GM21786 (cell line): ENCODE data around the gene NFATC1.

Experiments
- ATAC-seq: cut with Tn5 transposase; IDR thresholded peaks from one replicate; pipeline ENCODE4 v1.9.1; 2021; ENCODE audit not compliant: unreplicated experiment

Gene NFATC1

DNA sequence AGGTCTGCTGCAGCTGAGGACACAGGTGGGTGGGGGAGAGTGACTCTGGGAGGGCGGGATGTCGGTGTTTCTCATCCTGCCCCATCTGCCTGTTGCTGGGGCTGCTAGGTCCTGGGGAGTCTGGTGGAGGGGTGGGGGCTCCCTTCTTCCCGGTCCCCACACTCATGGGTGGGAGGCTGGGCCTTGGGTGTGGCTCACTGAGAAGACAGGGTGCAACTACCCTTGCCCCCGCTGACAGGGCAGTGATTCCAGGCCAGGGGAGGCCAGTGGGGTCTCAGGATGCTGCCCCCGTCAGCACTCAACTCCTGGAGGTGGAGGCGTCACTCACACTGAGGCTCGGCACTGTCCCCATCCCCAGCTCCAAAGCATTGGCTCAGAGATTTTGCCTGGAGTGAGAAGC, 7.7 kb upstream of the NFATC1 start:
- no peak for ATAC-seq

DNA sequence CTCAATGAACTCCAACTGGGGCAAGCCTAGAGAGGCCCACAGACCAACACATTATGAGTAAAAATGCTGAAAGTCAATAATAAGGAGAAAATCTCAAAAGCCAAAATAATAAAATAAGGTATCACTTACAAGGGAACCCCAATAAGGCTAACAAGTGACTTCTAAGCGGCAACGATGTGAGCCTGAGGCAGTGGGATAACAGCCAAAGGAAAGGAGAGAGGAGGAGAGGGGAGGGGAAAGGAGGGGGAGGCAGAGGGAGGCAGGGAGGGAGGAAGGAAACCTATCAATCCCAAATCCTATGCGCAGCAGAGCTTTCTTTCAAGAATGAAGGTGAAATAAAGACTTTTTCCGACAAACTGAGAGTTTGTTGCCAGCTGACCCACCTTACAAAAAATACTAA, 6.0 kb upstream of the NFATC1 start:
- no peak for ATAC-seq

DNA sequence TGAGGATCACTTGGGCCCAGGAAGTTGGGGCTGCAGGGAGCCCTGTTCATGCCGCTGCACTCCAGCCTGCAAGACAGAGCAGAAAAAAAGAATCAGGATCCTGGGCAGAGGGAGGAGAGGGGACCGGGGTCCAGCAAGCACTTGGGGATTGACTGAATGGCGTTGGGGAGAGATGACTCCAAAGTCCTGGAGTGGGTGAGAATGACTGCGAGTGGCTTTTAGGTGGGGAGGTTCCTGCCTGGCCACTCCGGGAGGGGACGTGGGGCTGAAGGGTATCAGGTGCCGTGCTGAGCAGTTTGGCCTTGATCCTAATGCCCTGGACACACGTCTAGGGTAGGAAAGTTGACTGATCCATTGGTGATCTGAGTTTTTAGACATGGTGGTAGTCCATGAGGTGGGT, 3.5 kb upstream of the NFATC1 start:
- no peak for ATAC-seq

DNA sequence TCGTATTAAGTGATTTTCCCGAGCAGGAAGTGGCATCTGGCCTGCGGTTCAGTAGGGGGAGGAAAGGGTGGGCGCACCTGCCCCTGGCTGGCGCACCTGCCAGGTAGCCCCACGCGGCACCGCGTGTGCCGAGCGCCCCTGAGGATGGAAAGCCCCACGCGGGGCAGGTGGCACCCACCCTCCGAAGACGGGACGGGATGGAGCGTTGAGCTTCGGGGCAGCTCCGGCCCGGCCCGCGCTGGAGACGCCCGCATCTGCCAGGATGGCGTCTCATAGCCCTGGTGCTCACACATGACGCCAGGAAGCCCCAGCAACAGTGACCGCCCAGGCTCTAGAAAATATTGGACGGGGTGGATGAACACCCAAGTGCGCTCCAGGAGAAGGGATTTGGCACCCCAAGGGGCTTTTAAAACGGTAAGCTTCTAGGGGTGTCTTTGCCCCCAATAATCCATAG, 2.5 kb upstream of the NFATC1 start:
- no peak for ATAC-seq

DNA sequence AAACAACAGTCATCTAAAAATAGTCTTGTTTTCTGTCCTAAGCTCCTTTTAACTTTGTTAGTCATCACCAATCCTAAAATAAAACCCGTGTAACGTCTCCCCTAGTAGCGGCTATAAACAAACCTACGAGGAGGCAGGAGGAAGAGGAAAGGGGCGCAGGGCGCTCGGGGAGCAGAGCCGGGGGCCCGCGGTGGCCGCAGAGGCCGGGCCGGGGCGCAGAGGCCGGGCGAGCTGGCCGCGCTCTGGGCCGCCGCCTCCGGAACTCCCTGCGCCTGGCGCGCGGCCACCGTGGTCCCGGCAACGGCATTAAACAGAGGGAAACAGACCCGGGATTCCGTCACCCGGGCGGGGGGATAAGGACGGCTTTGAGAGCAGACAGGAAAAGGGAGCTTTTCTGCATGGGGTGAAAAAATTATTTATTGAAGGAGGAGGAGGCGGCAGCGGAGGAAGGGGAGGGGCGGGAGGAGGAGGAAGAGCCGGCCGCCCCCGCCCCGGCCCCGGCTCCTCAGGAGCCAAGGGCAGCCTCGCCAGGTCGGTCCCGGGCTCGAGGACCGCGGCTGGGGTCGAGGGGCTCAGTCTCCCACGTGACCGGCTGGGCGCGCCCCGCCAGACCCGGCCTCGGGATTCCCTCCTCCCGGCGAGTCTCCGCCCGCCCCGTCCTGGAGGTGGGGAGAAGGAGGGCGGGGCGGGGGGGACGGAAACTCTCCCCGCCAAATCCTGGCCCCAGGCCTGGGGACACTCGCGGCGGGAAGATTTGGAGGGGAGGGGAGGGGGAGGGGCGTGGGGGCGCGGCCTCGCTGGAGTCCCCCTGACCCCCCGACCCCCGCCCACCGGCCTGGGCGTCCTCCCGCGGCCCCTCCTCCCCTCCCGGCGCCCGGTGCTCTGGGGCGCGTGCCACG, 1.8 kb upstream of the NFATC1 start:
- no peak for ATAC-seq

DNA sequence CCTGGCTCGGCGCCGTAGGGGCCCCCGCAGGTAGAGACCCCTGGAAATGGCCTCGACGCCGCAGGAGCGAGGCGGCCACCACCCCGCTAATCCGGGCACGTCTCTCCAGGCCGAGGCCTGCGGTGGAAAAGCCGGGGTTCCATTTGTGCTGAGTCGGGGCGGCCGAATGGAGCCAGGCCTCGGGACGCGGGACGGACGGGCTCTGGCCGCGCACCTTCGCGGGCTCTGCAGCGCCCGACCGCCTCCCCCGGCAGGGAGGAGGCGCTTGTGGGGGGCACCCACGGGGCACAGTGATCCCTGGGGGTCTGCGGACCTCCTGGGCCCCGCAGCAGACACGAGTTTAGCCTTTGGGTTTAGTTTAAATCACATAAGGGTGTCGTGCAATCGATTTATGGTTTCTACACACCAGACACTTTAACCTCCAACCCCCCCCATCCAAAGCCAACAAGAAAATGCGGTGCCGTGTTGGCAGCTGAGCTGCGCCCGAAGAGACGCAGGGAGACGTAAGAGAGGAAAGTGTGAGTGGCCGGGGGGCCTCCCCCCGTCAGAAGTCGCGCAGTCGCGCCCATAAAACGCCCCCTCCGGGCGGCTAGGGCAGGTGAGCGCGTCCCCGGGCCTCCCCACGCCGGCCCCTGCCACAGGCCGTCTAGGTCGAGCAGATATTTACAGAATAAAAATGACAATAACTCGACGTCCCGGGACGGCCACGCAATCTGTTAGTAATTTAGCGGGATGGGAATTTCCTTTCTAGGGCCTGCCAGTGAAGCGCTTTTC, 1.0 kb upstream of the NFATC1 start:
- ATAC-seq: no peak

DNA sequence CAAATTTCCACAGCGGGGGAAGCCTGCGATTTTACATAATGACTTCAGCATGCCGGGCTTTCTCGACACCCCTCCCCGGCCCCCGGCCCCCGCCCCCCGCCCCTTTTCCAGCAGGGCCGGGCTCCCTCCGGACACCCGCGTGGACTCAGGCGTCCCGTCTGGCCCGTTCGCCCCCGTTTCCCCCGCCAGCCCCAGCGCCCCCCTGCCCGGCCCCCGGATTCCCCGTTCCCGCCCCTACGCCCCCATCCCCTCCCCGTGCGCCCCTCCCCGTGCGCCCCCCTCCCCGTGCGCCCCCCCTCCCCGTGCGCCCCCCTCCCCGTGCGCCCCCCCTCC, 456 bp upstream of the NFATC1 start:
- no peak for ATAC-seq

DNA sequence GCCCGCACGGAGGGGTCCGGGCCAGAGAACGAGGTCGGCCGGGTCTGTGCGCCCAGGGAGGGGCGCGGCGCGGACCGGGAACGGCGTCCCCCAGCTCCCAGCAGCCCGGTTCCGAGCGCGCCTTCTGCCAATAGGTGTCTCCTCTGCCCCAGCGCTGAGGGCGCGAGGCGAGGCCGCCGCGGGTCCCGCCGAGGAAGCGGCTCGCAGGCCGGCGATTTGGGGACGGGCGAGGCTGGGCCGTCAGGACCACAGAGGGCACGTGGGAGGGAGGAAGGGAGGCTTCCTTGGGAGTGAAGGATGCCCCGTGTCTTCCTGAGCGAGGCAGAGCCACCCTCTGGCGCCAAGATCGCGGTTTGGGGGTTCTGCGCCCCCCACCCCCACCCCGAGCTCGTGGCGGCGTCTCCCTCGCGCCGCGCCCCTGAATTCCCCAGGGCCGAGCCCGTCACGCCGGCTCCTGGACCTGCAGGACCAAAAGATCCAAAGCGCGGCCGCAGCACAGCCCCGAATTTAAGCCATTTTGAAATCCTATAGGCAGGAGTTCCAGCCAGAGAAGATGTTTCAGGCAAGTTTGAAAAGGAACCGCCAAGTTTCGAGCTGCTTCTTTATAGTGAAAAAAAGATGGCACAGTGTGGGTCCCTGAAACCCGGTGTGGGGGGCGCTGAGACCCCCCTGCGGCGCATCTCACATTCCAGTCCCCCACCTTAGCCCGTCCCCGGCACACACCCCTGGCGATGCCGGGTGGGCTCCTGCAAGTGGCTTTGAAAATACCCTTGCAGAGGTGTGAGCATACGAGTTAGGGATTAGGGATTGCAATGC, 909 bp downstream of the NFATC1 start:
- peak; percentile 29 for ATAC-seq

DNA sequence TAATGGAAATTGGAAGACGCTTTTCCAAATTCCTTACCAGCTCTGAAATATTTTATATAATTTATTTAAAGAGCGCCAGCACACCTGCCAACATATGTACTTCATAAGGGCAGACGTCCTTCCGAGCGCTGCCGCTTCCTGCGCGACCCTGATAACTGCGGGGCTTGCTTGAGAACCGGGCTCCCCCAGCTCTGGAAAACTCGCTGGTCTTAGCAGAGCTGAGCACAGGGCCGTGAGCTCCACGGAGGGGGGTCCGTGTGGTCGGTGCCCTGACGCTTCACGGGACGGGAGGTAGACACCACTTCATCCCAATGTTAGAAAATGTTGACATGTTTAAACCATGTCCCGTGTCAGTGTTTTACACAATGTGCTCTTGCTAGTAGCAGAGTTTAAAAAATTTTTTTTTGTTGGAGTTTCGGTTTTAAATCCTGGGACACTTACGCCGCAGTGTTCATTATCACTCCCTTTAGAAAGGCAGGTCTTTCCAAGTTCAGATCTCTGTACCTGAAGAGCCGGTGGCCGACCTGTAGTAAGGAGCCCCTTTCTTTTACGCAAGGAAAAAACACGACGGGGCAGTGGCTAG, 1.6 kb downstream of the NFATC1 start:
- ATAC-seq: no peak

DNA sequence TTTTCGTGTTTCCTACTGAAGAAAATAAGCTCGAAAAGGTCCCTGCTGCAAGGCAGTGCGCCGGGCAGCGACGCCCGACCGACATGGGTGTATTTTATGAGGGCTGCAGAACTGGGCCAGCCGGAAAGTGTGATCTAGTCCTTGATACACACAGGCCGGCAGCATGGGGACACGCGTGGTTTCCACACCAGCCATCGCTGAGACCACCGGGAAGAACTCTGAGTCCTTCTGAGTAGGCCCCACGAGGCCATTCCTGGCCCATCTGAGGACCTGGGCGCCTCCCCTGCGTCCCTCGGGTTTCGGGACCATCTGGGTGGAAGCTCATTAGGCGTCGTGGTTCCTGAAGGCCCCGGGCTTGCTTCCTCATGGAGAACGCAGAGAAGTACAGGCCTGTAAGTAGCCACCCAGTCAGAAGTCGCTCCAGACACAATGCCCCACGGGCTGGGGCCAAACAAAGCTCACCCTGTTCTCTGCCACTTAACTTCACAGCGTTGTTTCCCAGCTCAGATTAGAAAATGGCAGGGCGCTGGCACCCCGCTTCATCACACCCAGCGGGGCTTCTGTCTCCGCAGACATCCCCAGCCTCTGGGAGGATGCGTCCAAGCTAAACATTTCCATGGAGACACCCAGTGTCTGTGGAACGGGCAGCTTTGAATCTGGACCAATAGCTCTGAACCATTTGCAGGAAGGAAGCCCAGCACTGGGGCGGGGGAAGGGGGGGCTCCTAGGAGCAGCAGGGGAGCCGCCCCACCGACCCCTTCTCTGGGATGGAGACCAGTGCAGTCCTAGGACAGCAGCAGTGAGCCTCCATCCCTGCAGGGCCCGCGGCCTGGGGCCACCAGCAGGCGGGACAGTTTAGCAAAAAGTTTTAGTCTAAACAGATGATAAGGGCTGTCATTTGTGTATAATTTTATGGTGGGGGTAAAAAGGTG, 2.4 kb downstream of the NFATC1 start:
- no peak for ATAC-seq

DNA sequence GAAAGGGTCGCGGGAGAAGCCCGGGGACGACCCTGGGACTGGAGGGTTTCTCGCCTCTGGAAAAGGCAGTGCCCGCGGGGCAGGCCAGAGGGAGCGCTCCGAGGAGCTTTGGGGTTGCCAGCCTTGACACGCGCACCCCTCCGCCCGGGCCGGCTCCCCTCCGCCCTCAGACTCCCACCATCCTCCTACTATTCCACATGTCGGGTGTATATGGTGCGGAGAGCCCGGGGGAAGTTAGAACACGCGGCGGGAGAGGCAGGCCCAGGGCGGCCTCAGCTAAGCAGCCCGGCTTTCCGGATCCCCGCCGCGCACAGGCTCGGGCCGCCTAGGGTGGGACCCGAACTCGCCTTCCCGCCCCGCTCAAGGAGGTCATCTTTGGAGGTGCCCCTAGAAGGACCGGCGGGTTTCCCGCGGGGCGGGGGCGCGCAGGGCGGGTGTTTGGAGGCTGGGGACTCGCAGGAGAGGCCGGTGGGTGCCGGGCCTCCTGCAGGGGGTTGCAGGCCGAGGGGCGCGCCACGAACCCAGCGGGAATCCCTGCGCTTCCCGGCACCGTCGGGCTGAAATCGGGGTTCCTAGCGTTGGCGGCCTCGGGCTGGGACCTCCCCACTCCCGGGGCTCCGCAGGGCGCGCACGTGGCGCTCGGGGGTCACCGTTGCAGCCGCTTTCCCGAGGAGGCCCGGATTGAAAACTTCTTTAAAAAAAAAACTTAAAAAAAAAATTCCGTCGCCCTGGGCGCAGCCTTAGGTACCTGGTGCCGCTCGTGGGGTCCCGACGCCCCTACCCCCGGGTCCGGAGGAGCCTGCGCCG, 3.7 kb downstream of the NFATC1 start:
- no peak for ATAC-seq

DNA sequence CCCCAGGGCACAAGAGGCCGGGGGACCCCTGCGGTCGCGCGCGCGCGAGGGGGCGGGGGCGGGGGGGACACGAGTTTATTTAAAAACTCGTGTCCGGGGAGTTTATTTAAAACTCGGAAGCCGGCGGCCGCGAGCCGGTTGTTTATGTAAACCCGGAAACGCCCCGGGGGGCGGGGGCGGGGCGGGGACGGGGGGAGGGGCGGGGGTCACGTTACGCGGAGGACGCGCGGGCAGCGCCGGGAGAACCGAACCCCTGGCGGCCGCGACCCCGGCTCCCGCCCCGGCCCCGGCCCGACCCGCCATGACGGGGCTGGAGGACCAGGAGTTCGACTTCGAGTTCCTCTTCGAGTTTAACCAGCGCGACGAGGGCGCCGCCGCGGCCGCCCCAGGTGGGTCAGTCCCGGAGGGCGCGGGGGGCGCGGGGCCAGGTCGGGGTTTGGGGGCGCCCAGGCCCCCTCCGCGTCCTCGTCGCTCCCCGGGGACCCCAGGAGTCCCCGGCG, 4.4 kb downstream of the NFATC1 start:
- no peak for ATAC-seq

DNA sequence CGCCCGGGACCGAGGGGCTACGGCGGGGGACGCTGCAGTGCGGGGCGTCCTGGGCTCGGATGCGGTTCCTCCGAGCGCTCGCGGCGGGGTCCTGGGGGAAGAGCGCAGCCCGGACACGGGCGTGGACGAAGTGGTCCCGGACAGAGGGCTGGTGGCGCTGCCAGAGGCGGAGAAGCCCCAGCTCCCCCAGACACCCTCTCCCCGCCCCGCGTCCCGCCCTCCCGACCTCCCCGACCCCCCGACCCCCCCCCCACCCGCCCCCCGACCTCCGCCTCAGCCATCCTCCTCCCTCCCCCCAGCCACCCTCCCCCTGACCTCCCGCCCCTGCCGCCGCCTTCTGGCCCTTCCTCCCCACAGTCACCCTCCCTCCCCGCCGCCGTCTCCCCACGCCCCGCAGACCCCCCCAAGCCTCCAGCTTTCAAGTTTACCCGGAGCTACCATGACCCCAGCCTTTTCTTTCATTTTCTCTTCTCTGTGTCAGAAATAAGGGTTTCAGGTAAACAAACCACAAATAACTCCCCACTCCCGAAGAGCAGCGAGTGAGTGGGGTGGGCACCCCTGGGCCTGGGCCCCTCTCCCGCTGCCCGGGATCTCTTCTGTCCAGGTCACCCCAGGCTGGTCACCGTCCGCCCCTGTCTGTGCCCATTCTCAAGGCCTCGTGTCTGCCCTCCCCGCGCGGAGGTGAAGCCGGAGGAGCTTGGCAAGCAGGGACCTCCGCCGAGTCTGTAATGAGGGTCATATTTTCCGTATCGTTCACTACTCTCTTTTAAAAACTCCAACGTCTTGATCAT, 5.1 kb downstream of the NFATC1 start:
- ATAC-seq: no peak

DNA sequence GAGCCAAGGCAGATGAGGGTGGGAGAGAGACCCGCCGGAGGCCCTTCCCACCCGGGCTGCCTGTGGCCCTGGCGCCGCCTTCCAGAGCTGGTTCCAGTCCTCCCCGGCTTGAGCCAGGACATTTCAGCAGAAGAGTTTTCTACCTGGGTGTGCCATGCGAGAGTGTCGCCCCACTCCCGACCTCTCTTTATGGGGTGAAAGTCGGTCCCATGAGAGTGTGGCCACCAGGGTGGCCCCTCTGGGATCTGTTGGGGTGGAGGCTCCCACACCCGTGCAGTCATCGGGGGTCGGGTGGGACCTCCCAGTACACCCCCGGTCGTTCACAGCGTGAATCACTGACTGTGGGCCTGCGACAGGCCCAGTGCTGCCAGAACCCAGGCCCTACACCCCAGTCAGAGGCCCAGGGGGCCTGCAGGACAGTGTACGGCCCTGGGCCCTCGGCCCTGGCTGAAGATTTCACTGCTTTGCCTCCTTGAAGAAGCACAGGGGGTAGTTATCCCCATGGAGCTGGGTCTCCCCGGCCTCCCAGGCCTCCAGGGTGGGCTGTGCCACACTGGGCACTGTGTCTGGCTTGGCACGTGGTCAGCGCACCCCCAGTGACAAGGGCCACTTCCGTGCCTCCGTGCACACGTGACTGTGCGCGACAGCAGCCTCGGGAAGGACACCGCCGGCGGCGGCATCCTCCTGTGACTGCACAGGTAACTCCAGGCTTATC, 5.9 kb downstream of the NFATC1 start:
- ATAC-seq: no peak

DNA sequence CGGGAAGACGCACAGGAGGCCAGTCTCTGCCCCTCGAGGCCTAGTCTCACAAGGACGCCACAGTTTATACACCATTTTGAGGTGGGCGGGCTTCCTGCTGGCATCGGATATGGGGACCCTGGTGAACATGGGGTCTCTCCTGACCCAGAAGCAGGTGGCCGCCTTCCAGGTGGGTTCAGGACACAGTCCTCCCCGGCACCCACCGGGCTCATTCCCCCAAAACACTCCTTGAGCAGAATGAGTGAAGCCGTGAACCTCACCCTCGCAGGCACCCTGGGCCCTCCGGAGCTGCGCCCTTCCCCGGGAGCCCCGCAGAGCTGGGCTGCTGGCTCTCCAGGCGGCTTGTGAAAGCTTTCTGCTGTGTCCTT, 6.5 kb downstream of the NFATC1 start:
- no peak for ATAC-seq

DNA sequence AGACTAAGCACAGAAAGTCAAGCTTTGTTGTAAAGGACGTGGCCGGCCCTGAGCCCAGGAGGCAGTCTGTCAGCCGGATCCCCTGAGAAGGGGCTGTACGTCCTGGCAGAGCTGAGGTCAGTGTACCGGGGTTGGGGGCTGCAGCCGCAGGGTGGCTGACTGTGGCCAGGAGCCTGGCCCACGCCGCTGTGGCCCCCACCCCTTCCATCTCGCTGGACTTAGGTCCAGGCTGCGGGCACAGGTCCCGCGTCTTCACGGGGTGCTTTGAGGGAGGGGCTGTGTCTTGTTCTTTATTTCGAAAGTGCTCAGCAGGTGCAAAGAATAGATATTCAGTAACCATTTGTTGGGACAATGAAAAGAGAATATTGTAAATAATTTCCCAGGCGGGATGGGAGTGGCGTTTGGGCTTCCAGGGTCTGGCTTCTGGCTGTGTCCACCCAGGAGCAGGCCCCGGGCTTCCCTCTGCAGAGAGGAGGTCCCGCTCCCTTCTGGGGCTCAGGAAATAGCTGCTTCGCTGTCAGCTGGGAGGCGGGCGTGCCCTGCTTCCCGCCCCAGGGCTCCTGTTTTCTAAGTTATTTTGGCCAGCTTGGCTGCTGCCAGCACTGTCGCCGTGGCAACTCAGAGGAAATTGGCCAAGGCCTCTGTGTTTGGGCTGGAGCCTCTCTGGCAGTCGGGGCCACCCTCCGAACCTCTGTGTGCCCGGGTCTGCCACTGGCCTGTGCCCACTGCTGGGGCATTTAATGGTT, 7.4 kb downstream of the NFATC1 start:
- no peak for ATAC-seq
